ENCODE data around the gene DPYSL5. TPM values are rescaled to one million over a fixed set of nuclear protein-coding genes. Genes with fewer than 3 reads are reported as not detected.

DPYSL5 gene
- total and polyA plus RNA-seq, 2 donors (not counting 1 experiment from before 2014, with no cell fraction given) = not detected

GRCh38 chr2:26853751-26854150 lies 5.8 kb downstream of the DPYSL5 start:
- H3K36me3 ChIP-seq (ENCODE audit: control insufficient read depth, insufficient read depth, low read length) = no peaks in the 10 kb centered on the region
- no peak overlapping the region for H2AFZ ChIP-seq (ENCODE audit: low read length)
- no peak overlapping the region for H3K9ac ChIP-seq (ENCODE audit: insufficient read depth, low read length)
- no peaks in the 10 kb centered on the region for H4K20me1 ChIP-seq (ENCODE audit: control insufficient read depth, extremely low read depth, insufficient read depth, low read length)
- H3K9me3 ChIP-seq (ENCODE audit: control insufficient read depth, insufficient read depth, low read depth, low read length) = no peaks in the 10 kb centered on the region
- H3K27ac ChIP-seq (ENCODE audit: insufficient read depth, low read length) = no peak overlapping the region
- no peak overlapping the region for H3K4me3 ChIP-seq (replicated peaks in 1 of 4; ENCODE audit: control extremely low read depth in 1 of 4, insufficient read depth in 1 of 4, low read depth in 3 of 4, low read length in 4 of 4)
- no peaks in the 10 kb centered on the region for H3K4me1 ChIP-seq (ENCODE audit: control insufficient read depth, extremely low read depth, insufficient read depth, low read length)
- TF ChIP-seq EZH2 (IDR thresholded peaks at IDR 0.05; ENCODE audit: low read length, missing control alignments) = no peak
- H3K27me3 ChIP-seq (ENCODE audit: control insufficient read depth, insufficient read depth, low read length) = peaks cover 48% of the 10 kb centered on the region
- no peaks in the 10 kb centered on the region for H3K79me2 ChIP-seq (ENCODE audit: control insufficient read depth, insufficient read depth, low read length)
- no peak overlapping the region for H3K4me2 ChIP-seq (ENCODE audit: extremely low read depth, insufficient read depth, low read length)
- DNase-seq (ENCODE audit: low read depth in 2 of 2) = no peak

GRCh38 chr2:26854283-26854827 lies 6.4 kb downstream of the DPYSL5 start:
- H2AFZ ChIP-seq (ENCODE audit: low read length) = no peak overlapping the region
- H4K20me1 ChIP-seq (ENCODE audit: control insufficient read depth, extremely low read depth, insufficient read depth, low read length) = no peaks in the 10 kb centered on the region
- H3K9me3 ChIP-seq (ENCODE audit: control insufficient read depth, insufficient read depth, low read depth, low read length) = no peaks in the 10 kb centered on the region
- TF ChIP-seq EZH2 (IDR thresholded peaks at IDR 0.05; ENCODE audit: low read length, missing control alignments) (no peak), CTCF (conservative IDR thresholded peaks at IDR 0.05 in 1 of 2, IDR thresholded peaks at IDR 0.05 in 1 of 2; ENCODE audit: low read depth in 1 of 2, low read length in 2 of 2) (no peak)
- no peak overlapping the region for H3K27ac ChIP-seq (ENCODE audit: insufficient read depth, low read length)
- no peaks in the 10 kb centered on the region for H3K4me1 ChIP-seq (ENCODE audit: control insufficient read depth, extremely low read depth, insufficient read depth, low read length)
- H3K4me3 ChIP-seq (replicated peaks in 1 of 4; ENCODE audit: control extremely low read depth in 1 of 4, insufficient read depth in 1 of 4, low read depth in 3 of 4, low read length in 4 of 4) = no peak overlapping the region
- peaks cover 42% of the 10 kb centered on the region for H3K27me3 ChIP-seq (ENCODE audit: control insufficient read depth, insufficient read depth, low read length)
- no peaks in the 10 kb centered on the region for H3K79me2 ChIP-seq (ENCODE audit: control insufficient read depth, insufficient read depth, low read length)
- H3K4me2 ChIP-seq (ENCODE audit: extremely low read depth, insufficient read depth, low read length) = no peak overlapping the region
- DNase-seq (ENCODE audit: low read depth in 2 of 2) = no peak
- no peak overlapping the region for H3K9ac ChIP-seq (ENCODE audit: insufficient read depth, low read length)
- no peaks in the 10 kb centered on the region for H3K36me3 ChIP-seq (ENCODE audit: control insufficient read depth, insufficient read depth, low read length)

- Histone ChIP-seq H3K27ac (ENCODE audit: insufficient read depth, low read length) (no peak overlapping the region), H3K9me3 (ENCODE audit: control insufficient read depth, insufficient read depth, low read depth, low read length) (no peaks in the 10 kb centered on the region), H3K36me3 (ENCODE audit: control insufficient read depth, insufficient read depth, low read length) (no peaks in the 10 kb centered on the region), H3K9ac (ENCODE audit: insufficient read depth, low read length) (no peak overlapping the region), H4K20me1 (ENCODE audit: control insufficient read depth, extremely low read depth, insufficient read depth, low read length) (no peaks in the 10 kb centered on the region), H3K79me2 (ENCODE audit: control insufficient read depth, insufficient read depth, low read length) (no peaks in the 10 kb centered on the region), H3K27me3 (ENCODE audit: control insufficient read depth, insufficient read depth, low read length) (peaks cover 39% of the 10 kb centered on the region), H3K4me1 (ENCODE audit: control insufficient read depth, extremely low read depth, insufficient read depth, low read length) (no peaks in the 10 kb centered on the region), H3K4me2 (ENCODE audit: extremely low read depth, insufficient read depth, low read length) (no peak overlapping the region), H3K4me3 (replicated peaks in 1 of 4; ENCODE audit: control extremely low read depth in 1 of 4, insufficient read depth in 1 of 4, low read depth in 3 of 4, low read length in 4 of 4) (no peak overlapping the region), H2AFZ (ENCODE audit: low read length) (no peak overlapping the region)
- DNase-seq (ENCODE audit: low read depth in 2 of 2) = no peak
- TF ChIP-seq CTCF (conservative IDR thresholded peaks at IDR 0.05 in 1 of 2, IDR thresholded peaks at IDR 0.05 in 1 of 2; ENCODE audit: low read depth in 1 of 2, low read length in 2 of 2) (no peak), EZH2 (IDR thresholded peaks at IDR 0.05; ENCODE audit: low read length, missing control alignments) (no peak)
Observed at GRCh38 chr2:26855466-26855865, 7.5 kb downstream of the DPYSL5 start.
